Stomach (tissue), 4 donors: ENCODE results near the gene SORCS2.

Source experiments
- EP300 ChIP-seq: sonication (generic); formaldehyde crosslinking; IDR thresholded peaks from one replicate; pipeline ENCODE4 v1.6.1; 2017; ENCODE audit warnings: antibody characterized with exemption
- POLR2A ChIP-seq, 4 donors: fragments of 450-650 bp; IDR thresholded peaks; one replicate each; pipeline ENCODE4 v1.6.1; 2016; ENCODE audit warnings: antibody characterized with exemption in 4 of 4, control low read depth in 2 of 4, mild to moderate bottlenecking in 1 of 4, moderate library complexity in 1 of 4
- POLR2AphosphoS5 ChIP-seq, 3 donors: sonication (generic); formaldehyde crosslinking; IDR thresholded peaks; one replicate each; pipeline ENCODE4 v1.6.1; 2016; ENCODE audit warnings: antibody characterized with exemption in 3 of 3
- TF ChIP-seq, protein P1 (sequence below), 7 experiments: fragments of 450-650 bp in 4 of 7; fragments of 200-600 bp in 3 of 7; sonication (generic) in 3 of 7; IDR thresholded peaks; one replicate each; pipeline ENCODE4 v1.5.1; 2016 to 2019; ENCODE audit warnings: antibody characterized with exemption in 7 of 7, control low read depth in 2 of 7, mild to moderate bottlenecking in 1 of 7

DNA sequence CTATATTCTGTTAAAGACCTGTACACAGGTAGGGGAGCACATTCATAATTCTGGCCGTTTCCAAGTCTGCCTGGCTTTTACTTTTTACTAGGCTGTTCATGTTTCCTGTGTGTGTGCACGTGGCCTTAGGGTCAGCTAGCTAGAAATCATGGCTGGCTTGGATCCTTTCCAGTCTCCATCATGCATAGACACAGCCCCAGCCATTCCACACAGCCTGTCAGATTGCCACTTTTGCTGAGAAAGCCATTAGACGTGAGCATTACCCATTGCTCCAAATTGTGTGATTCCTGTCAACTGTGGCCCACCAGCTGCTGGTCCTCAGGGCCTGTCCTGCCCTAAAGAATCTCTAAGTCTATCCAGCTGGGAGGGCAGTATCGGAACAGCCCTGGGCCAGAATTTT lies 11.4 kb upstream of the SORCS2 start:
- TF ChIP-seq POLR2AphosphoS5 (IDR thresholded peaks at IDR 0.05) (no peak), POLR2A (IDR thresholded peaks at IDR 0.05) (no peak), EP300 (no peak)
- TF ChIP-seq, protein P1, sequence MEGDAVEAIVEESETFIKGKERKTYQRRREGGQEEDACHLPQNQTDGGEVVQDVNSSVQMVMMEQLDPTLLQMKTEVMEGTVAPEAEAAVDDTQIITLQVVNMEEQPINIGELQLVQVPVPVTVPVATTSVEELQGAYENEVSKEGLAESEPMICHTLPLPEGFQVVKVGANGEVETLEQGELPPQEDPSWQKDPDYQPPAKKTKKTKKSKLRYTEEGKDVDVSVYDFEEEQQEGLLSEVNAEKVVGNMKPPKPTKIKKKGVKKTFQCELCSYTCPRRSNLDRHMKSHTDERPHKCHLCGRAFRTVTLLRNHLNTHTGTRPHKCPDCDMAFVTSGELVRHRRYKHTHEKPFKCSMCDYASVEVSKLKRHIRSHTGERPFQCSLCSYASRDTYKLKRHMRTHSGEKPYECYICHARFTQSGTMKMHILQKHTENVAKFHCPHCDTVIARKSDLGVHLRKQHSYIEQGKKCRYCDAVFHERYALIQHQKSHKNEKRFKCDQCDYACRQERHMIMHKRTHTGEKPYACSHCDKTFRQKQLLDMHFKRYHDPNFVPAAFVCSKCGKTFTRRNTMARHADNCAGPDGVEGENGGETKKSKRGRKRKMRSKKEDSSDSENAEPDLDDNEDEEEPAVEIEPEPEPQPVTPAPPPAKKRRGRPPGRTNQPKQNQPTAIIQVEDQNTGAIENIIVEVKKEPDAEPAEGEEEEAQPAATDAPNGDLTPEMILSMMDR (IDR thresholded peaks at IDR 0.05), result no peak
